Kidney (tissue), 14 donors: ENCODE data around the gene NPY2R. TPM values are rescaled to one million over a fixed set of nuclear protein-coding genes. Genes with fewer than 3 reads are reported as not detected.

ENCODE experiments used
- DNase-seq, 5 donors: peaks; one replicate each; pipeline ENCODE4 v3.0.0-alpha.2; 2013 to 2020
- FAIRE-seq: peaks from 2 replicates; lab custom pipeline; 2012; peaks lifted over from hg19 to GRCh38; lab: Jason Lieb, UNC
- H3K27ac ChIP-seq, 2 donors: one replicate each; pipeline ENCODE4 v1.7.0; 2013; ENCODE audit warnings: low read depth in 2 of 2, low read length in 2 of 2, inconsistent platforms in 1 of 2
- H3K27me3 ChIP-seq: one replicate; pipeline ENCODE4 v1.7.1; 2013; ENCODE audit warnings: low read length, inconsistent platforms; ENCODE audit not compliant: control insufficient read depth, insufficient read depth
- H3K36me3 ChIP-seq, 3 donors: one replicate each; pipeline versions ENCODE4 v1.7.0 to v1.7.1; 2013; ENCODE audit warnings: low read length in 3 of 3, control low read depth in 1 of 3, inconsistent platforms in 1 of 3; ENCODE audit not compliant: insufficient read depth in 3 of 3, control insufficient read depth in 2 of 3
- H3K4me1 ChIP-seq, 3 donors: one replicate each; pipeline versions ENCODE4 v1.7.0 to v1.7.1; 2013; ENCODE audit warnings: low read length in 3 of 3, inconsistent platforms in 1 of 3, low read depth in 1 of 3; ENCODE audit not compliant: control insufficient read depth in 2 of 3, insufficient read depth in 2 of 3
- H3K4me3 ChIP-seq, 3 donors: one replicate each; pipeline versions ENCODE4 v1.7.0 to v1.8.1; 2013; ENCODE audit warnings: low read length in 3 of 3, control low read depth in 1 of 3, inconsistent platforms in 1 of 3
- H3K9ac ChIP-seq, 3 donors: one replicate each; pipeline versions ENCODE4 v1.7.0 to v1.7.1; 2013; ENCODE audit warnings: low read length in 3 of 3, control low read depth in 1 of 3, inconsistent platforms in 1 of 3
- H3K9me3 ChIP-seq, 3 donors: one replicate each; pipeline versions ENCODE4 v1.7.0 to v1.7.1; 2013; ENCODE audit warnings: low read length in 3 of 3, control low read depth in 1 of 3, inconsistent platforms in 1 of 3; ENCODE audit not compliant: control insufficient read depth in 2 of 3, insufficient read depth in 1 of 3
- intact Hi-C: fragments of 100-400 bp; cut with DNase I; formaldehyde crosslinking; loops from one replicate; pipeline ENCODE4 v1.11.1; 2022
- polyA plus RNA-seq: library from polyadenylated mRNA; stranded (reverse); fragments of 350-450 nt; fragmentation: Illumina TruSeq; extraction: RNeasy Lipid Tissue Mini Kit (QIAGEN cat#74804); gene quantifications from one replicate; pipeline ENCODE4 v1.2.3, GENCODE V29; 2014; ENCODE audit warnings: low read depth, low replicate concordance; ENCODE audit not compliant: insufficient read depth
- total RNA-seq: library from RNA; stranded (reverse); fragmentation: NEBNext Ultra II Directional; extraction: Animal tissue kit (Norgen Biotek cat#: 25700); gene quantifications from one replicate; pipeline ENCODE4 v1.2.1, GENCODE V29; 2021
- TF ChIP-seq, protein P1 (sequence below): IDR thresholded peaks from 3 replicates; pipeline ENCODE4 v1.5.1; 2012; ENCODE audit warnings: mild to moderate bottlenecking, moderate library complexity, borderline replicate concordance; ENCODE audit not compliant: insufficient read depth; ENCODE audit errors: extremely low read depth
- donor health status: control.
- donor health status: control.
- donor health status: control.
- donor health status: control.
- donor health status: control.
- donor health status: DM: yes; HTN: yes; CAD: no.
- donor health status: Normal renal cell carcinoma (clear cell type).

Gene NPY2R
- total and polyA plus RNA-seq, 2 donors from 2014 or later: 0.54 TPM; not detected in 1

GRCh38 chr4:155207534-155208257 is 740 bp upstream of the NPY2R start:
- no peaks in the 10 kb centered on the region for H3K4me1 ChIP-seq
- H3K27me3 ChIP-seq: peaks cover 6% of the 10 kb centered on the region
- DNase-seq (peak in 4 of 5 donors; percentile 39 to 62 (median 49)), FAIRE-seq (no peak)
- intact Hi-C loops: no loop called here
- no peak overlapping the region for H3K27ac ChIP-seq
- peak overlapping the region in 1 of 3 donors; percentile 36 for H3K9ac ChIP-seq
- peak overlapping the region in 2 of 3 donors; percentile 47 to 48 for H3K4me3 ChIP-seq
- TF ChIP-seq, protein P1, sequence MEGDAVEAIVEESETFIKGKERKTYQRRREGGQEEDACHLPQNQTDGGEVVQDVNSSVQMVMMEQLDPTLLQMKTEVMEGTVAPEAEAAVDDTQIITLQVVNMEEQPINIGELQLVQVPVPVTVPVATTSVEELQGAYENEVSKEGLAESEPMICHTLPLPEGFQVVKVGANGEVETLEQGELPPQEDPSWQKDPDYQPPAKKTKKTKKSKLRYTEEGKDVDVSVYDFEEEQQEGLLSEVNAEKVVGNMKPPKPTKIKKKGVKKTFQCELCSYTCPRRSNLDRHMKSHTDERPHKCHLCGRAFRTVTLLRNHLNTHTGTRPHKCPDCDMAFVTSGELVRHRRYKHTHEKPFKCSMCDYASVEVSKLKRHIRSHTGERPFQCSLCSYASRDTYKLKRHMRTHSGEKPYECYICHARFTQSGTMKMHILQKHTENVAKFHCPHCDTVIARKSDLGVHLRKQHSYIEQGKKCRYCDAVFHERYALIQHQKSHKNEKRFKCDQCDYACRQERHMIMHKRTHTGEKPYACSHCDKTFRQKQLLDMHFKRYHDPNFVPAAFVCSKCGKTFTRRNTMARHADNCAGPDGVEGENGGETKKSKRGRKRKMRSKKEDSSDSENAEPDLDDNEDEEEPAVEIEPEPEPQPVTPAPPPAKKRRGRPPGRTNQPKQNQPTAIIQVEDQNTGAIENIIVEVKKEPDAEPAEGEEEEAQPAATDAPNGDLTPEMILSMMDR: no peak
- H3K9me3 ChIP-seq: no peaks in the 10 kb centered on the region
- H3K36me3 ChIP-seq: no peaks in the 10 kb centered on the region

DNA sequence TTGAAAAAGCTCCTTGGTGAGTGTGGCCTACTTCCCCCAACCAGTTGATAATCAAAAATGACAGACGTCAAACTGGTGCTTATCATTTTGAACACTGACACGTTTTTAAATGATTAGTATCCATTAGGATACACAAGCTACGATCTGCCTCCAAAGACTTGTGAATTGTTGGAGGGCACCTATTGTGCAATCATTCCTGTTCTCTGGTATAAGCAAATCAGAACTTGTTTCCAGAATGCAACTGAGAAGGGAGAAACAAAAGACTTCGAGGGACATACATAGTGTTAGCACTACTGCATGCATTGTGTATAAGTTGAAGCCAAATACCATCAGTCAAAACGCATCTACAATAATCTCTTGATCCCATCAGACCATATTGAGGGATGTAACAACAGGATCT is 11.6 kb downstream of the NPY2R start:
- Histone ChIP-seq H3K9me3 (no peaks in the 10 kb centered on the region), H3K9ac (no peak overlapping the region), H3K27me3 (no peaks in the 10 kb centered on the region), H3K27ac (no peak overlapping the region), H3K4me1 (no peaks in the 10 kb centered on the region), H3K36me3 (no peaks in the 10 kb centered on the region), H3K4me3 (no peak overlapping the region)
- intact Hi-C loops: no loop called here
- DNase-seq (no peak), FAIRE-seq (no peak)
- TF ChIP-seq, protein P1: no peak

DNA sequence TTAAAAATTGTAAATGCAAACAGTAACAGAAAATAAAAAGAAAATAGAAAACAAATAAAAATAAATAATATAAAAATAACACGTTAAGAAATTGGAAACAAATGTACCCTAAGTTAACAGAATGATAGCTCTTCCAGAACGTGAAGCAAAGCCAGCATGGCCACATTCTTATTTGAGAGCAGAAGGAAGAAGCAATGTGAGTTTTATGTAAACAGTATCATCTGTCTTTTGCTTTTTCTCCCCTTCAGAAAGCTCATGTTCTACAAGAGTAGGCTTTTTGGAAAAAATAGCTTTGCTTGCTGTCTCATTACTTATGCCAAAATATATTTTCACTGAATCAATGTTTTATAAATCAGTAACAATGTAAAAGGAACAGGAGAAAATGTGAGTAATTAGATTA is 18.7 kb downstream of the NPY2R start:
- DNase-seq (no peak), FAIRE-seq (no peak)
- Histone ChIP-seq H3K9ac (no peak overlapping the region), H3K27ac (no peak overlapping the region), H3K4me1 (no peaks in the 10 kb centered on the region), H3K9me3 (no peaks in the 10 kb centered on the region), H3K4me3 (no peak overlapping the region), H3K36me3 (no peaks in the 10 kb centered on the region), H3K27me3 (no peaks in the 10 kb centered on the region)
- TF ChIP-seq, protein P1: no peak
- intact Hi-C loops: no loop called here
